SK-N-SH treated with all-trans-retinoic acid at 6 μM for 48 hours (cell line): ENCODE measurements around the gene DMBT1.

Source experiments
- TSHZ2 ChIP-seq: fragments of 250-450 bp; sonication (Bioruptor Pico); IDR thresholded peaks from 2 replicates; pipeline ENCODE4 v1.5.0; 2020; ENCODE audit warnings: mild to moderate bottlenecking, moderate library complexity
- ZFP3 ChIP-seq: fragments of 250-450 bp; sonication (Bioruptor Pico); IDR thresholded peaks from 2 replicates; pipeline ENCODE4 v1.5.0; 2020; ENCODE audit warnings: mild to moderate bottlenecking, moderate library complexity
- ZNF70 ChIP-seq: fragments of 450-650 bp; formaldehyde crosslinking; IDR thresholded peaks from 2 replicates; pipeline ENCODE4 v1.5.0; 2020; ENCODE audit warnings: mild to moderate bottlenecking, moderate library complexity

GRCh38 chr10:122516734-122517133 is 43.8 kb upstream of the DMBT1 start:
- TF ChIP-seq ZFP3 (no peak), ZNF70 (CRISPR knock-in tag) (no peak), TSHZ2 (no peak)
